Measurements from ENCODE around the gene IGHMBP2.

GRCh38 chr11:68934666-68935065, 31.0 kb downstream of the IGHMBP2 start:
- no peak for TF ChIP-seq SUZ12 (IDR thresholded peaks at IDR 0.05)
- no peak for TF ChIP-seq BHLHE40 (IDR thresholded peaks at IDR 0.05; ENCODE audit: borderline replicate concordance)
- TF ChIP-seq CTBP1 (IDR thresholded peaks at IDR 0.05; ENCODE audit: borderline replicate concordance) = no peak
- TF ChIP-seq SP1 (IDR thresholded peaks at IDR 0.05) = no peak
- TF ChIP-seq FOXM1 (IDR thresholded peaks at IDR 0.05; ENCODE audit: borderline replicate concordance) = no peak
- no peak for TF ChIP-seq ZNF384 (IDR thresholded peaks at IDR 0.05)
- TF ChIP-seq FOXA1 (IDR thresholded peaks at IDR 0.05) = no peak
- TF ChIP-seq NFRKB (IDR thresholded peaks at IDR 0.05) = no peak
